ENCODE measurements around the gene MORN1. TPM values are rescaled to one million over a fixed set of nuclear protein-coding genes. Genes with fewer than 3 reads are reported as not detected.

MORN1 gene
- total and polyA plus RNA-seq, 2 of the 8 experiments (the other 6 are each of a cell fraction or from before 2014, with no cell fraction given) = 5.0 to 9.1 TPM

DNA sequence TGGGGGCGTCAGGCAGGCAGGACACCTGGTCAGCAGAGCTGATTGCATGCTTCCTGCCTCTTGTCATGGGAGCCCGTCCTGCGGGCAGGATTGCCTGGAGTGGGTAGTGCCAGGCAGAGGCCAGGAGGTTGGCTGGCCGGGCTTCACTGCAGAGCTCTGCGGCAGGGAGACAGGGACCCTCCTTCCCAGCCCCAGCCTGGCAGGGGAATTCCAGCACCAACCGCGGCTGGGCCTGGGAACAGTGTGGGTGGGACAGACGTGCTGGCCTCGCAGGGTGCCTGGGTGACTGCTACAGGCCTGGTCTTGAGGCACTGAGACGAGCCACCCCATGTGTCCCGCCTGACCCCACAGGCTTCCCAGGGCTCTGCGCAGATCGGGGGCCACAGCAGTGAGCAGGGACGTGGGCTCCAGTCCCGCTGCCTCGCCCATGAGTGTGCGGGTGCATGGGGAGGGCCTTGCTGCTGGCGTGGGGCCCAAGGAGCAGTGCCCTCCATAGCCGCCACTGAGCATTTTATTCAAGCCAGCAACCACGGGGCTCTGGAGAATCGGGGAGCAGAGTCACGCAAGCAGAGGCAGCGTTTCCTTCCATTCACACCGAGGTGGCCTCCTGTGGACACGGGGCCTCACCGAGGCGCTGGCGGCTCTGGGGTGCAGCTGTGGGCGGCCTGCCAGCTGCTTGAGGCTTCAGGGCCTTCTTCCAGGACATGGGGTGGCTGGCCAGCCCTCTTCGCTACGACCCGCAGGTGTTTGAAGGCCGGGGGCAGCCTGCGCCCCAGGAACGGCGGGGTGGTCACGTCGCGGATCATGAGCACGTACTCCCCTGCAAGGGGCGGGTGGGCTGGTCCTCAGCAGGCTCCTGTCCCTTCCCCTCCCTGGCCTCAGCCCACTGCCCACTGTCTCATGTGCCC is 70.3 kb downstream of the MORN1 start (continued):
- no peak for TF ChIP-seq YY1 (IDR thresholded peaks at IDR 0.05; ENCODE audit: low read depth, low read length)
- no peak for TF ChIP-seq RFX5 (IDR thresholded peaks at IDR 0.05; ENCODE audit: borderline replicate concordance, low read depth, low read length)
- no peak for TF ChIP-seq GTF2F1 (IDR thresholded peaks at IDR 0.05; ENCODE audit: borderline replicate concordance, low read depth, low read length)
- TF ChIP-seq, protein P1, sequence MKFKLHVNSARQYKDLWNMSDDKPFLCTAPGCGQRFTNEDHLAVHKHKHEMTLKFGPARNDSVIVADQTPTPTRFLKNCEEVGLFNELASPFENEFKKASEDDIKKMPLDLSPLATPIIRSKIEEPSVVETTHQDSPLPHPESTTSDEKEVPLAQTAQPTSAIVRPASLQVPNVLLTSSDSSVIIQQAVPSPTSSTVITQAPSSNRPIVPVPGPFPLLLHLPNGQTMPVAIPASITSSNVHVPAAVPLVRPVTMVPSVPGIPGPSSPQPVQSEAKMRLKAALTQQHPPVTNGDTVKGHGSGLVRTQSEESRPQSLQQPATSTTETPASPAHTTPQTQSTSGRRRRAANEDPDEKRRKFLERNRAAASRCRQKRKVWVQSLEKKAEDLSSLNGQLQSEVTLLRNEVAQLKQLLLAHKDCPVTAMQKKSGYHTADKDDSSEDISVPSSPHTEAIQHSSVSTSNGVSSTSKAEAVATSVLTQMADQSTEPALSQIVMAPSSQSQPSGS (IDR thresholded peaks at IDR 0.05; ENCODE audit: low read length) = no peak

All from H1 (cell line).